Inferior parietal cortex (tissue), 1 donor: ENCODE data around the gene TADA3.

Source experiments
- DNase-seq: peaks from one replicate; pipeline ENCODE4 v3.0.0-alpha.2; 2016; ENCODE audit errors: extremely low spot score

The TADA3 gene

DNA sequence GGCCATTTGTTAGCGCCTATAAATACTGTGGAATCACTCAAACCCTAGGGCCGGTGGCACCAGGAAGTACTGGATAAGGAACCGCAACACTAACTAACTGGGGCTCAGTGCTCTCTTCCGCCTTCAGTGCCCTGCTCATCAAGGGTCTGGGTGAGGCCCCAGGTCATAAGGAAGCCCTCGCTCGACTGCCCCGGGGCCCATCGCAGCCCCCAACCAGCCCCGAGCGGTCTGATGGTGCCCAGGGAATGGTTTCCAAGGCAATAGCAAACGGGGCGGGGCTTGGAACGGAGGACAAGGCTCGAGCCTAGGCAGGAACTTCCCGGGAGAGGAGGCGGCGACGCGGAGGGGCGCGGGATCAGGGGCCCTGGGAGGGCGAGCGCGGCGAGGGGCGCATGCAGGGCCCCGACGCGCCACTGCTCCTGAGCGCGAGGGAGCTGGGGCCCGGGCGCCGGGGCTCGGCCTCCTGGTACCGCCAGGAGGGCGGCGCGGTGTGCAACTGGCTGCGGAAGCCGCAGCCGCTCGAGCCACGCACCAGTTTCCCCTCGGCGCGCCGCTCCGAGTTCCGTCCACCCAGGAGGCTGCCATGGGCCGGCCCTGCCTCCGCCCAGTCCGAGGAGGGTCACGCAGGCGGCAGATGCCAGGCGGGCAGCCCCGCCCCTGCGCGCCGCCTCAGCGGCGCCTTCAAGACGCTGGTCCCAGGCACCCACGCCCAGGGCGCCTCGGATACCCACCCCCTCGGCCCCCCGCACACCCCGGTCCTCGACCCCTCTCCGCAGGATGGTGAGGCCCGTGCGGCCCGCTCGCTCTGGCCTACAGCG lies 17.6 kb upstream of the TADA3 start, which contains the start of gene TTLL3:
Gene TTLL3 (plus strand): TSS at position 648 of the 818 bp plus-strand sequence. CDS start 400 bp downstream, outside the sequence.
- peak; percentile 47 for DNase-seq

DNA sequence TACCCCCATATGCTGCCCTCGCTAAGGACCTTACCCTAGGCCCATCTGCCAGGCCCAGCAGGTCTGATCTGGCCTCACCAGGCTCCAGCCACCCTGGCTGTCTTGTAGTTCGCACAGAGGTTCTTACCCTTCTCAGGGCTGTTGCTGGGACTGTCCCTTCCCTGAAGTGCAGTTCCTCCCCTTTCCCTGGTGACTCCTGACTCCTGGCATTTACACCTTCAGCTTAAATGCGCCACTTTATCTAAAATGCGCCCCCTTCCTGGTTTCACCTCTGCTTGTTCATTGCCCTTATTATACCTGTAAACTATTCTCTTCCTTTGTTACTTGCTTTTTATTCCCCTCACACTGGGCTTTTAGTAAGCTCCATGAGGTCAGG lies 17.0 kb upstream of the TADA3 start:
- DNase-seq = no peak

DNA sequence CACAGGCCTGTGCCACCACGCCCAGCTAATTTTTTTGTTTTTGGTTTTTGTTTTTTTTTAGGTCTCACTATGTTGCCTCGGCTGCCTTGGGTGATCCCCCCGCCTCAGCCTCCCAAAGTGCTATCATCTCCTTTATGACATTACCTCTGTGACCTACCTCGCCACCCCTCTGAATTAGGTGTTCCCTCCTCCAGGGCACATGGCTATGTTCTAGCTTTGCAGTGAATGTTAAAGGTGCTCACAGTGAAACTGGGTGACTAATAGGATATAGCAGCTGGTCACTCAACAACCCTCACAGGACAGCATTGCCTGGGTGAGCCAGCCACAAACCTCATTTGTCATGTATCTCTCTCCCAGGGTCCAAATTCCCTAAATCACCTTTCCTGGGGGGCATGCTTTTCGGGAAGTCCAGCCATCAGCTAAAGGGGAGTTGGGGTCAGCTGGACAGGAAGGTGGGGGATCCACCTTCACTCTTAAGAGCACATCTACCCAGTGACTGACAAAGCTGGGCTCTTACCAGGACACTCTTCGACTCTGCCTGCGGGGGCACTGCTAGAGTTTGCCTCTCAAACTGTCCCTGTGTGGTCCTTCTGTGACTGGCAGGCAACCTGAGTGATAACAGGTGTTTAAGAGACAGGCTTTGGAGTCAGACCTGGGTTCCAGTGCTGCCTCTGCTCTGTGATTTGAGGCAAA lies 16.2 kb upstream of the TADA3 start:
- DNase-seq = no peak

DNA sequence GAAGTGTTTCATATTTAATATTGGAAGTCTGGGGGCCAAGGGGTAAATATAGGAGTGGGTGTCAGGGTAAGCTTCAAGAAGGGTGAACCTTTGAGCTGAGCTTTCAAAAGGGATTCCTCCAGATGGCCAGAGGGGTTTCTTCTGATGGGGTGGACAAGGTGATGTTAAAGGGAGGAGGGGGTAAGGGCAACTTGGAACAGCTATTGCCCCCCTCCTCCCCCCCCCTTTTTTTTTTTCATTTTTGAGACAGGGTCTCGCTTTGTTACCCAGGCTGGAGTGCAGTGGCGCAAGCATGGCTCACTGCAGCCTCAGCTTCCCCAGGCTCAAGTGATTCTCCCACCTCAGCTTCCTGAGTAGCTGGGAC lies 15.7 kb upstream of the TADA3 start:
- no peak for DNase-seq

DNA sequence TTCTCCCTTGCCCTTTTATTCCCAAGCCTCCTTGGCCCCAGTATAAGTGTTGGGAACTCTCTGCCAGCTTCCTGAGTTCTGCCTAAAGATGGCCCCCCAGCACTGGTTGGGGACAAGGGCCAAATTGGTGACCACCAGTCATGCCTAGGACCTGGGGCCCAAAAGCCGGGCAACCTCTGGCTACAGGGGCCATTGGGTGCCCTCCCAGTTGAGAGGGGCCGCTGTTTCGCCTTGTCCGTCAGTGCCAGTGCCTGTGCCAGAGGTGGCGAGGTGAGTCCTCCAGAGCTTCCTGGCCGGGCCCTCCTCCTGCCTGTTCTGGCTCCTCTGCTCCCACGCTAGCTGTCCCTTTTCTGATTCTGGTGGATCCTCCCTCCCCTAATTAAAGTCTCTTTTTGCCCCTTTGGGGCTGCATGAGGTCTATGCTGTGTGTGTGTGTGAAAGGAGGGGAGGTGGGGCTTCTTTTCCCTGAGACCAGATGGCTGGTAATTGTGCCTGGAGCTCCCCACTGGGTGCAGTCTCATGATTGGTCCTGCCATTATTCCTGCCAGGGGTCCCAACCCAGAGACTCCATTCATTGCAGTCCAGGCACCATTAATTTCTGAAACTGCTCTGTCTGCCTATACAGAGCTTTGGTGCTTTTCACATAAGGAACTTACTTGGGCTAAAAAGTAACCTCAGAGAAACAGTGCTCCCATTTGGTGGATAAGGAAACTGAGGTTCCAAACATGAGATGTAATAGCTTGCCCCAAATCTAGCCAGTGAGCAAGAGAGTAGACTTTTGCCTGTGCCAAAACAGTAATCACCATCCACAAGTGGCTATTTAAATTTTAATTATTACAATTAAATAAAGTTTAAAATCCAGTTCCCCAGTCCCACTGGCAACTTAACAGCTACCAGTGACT lies 14.7 kb upstream of the TADA3 start:
- no peak for DNase-seq

DNA sequence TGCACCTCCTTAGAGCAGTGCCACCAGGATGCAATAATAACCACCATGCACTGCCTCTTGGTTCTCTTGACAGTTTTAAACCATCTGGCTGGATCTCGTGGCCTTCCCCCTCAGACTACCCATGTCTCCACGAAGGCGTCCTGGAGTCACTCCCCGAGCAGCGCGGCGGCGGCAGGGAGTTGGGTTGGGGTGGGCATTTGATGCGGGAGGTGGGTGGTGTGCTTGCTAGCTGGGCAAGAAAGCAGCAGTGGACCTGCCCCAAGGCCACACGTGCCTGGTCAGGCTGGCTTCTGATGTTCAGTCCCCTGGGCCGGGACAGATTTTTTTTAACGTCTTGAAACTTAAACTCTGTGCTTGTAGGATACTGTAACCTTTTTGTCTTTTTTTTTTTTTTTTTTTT lies 13.9 kb upstream of the TADA3 start:
- DNase-seq = no peak

DNA sequence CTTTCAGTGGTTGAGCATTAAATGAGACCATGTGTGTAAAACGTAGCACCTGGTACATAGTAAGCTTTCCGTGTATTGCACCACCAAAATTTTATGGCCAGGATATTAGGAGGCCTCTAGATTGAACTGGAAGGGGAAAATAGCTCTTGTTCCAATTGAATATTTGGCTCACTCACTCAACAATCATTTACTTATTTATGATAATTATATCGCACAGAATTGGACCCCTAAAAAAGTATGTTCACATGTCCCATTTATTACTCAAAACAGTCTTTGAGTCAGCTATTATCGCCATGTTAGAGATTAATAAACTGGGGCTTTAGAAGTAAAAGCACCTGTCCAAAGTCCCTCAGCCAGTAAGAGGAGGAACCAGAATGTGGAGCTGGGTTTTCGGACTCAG lies 12.7 kb upstream of the TADA3 start:
- DNase-seq = no peak

DNA sequence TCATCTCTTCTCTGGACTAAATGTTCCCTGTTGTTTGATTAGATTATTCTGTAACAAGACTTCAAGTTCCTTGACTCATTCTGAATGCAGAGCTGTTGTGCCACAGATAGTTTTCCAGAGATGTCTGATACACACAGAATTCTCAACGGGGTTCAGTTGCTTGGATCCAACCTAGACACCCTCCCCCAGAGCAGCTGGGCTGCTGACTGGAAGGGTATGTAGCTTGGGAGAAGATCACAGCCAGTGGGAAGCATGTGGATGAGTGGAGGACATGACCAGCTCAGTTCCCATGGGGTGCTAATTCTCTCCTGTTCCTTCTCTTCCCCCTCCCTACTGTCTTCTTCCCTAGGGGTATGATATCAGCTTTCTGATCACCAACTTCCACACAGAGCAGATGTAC lies 11.2 kb upstream of the TADA3 start:
- peak; percentile 46 for DNase-seq

DNA sequence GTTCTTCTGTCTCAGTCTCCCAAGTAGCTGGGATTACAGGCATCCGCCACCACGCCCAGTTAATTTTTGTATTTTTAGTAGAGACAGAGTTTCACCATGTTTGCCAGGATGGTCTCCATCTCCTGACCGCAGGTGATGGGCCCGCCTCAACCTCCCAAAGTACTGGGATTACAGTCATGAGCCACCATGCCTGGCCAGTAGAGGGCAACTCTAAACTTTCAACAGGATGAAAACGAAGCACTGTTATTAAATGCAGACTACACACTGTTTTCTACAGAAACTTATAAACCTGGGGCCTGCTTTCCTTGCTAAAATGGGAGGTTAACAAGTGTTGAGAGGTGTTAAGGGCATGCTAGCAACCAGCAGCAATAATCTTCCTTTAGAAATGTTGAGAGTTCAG lies 8.3 kb upstream of the TADA3 start:
- no peak for DNase-seq

DNA sequence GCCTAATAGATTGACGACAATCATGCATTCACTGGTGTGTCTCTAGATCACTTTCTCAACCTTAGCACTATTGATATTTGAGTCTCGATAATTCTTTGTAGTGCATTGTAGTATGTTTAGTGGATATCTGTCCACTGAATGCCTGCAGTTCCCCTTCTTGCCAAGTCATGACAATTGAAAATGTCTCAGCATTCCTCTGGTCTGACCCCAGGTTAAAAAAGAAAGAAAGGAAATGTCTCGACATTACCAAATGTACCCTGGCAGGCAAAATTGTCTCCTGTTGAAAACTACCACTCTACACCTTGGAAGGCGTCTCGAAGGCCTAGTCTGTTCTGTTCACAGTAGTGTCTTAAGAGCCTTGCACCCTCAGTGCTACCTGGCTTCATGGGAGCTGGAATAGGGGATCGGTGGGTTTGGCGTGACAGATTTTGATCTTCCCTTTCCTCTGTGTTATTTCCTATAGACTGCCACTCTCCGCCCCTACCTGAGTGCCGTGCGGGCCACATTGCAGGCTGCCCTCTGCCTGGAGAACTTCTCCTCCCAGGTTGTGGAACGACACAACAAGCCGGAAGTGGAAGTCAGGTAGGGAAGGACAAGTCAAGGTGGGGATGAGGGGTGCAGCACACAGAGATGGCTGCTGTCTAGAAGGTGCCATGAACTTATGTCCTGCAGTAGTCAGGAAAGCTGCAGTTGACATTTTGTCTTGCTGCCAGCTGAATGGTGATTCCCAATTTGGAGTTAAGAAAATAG lies 5.1 kb upstream of the TADA3 start:
- DNase-seq = no peak

DNA sequence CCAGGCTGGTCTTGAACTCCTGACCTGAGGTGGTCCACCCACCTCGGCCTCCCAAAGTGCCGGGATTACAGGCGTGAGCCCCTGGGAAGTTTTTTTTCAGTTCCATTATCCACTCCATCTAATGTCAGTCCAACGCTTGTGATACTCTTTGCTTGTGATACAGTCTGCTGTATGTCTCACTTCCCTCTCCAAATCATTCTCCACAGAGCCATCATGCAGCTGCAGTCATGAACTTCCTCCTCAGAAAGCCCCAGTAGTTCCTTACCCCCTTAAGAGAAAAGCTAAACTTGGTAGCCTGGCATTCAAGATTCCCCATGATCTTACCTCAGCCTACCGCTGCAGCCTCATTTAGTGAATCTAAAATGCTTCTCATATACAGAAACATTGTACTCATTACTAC lies 2.9 kb upstream of the TADA3 start:
- DNase-seq = no peak

DNA sequence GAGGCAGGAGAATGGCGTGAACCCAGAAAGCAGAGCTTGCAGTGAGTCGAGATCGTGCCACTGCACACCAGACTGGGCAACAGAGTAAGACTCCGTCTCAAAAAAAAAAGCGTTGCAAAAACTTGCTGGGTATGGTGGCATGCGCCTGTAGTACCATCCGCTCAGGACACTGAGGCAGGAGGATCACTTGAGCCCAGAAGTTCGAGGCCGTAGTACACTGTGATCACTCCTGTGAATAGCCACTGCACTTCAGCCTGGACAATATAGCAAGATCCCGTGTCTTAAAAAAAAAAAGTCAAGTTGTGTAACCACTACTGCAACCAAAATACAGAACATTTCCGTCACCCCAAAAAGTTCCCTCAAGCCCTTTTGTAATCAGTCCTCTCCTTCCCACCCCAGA lies 2.1 kb upstream of the TADA3 start:
- no peak for DNase-seq

DNA sequence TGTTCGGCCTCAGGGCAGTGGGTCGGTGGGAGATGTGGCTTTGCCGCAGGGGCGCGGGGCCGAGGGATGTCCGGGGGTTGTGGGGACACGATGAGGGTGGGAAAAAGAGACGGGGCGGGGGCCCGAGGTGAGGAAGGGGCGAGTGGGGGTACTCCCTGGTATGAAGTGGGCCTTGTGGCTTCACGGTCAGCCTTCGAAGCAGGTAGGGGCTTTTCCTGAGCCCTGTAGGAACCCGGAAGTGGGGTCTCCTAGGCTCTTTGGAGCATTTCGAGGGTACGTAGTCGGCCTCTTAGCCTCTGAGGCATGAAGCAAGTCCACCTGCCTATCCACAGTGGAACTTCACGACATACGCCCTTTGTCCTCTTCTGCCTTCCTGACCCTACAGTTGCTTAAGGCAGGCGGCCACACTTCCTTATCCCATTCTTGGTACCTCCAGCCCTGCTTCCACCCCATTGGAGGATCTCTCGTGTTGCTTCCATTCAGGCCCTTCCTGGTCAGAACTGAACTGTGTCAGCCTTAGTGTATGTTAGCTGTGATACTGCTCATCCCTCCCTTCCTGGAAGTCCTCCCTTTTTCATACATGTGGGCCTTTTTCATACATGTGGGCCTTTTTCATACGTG lies 998 bp upstream of the TADA3 start:
- no peak for DNase-seq

DNA sequence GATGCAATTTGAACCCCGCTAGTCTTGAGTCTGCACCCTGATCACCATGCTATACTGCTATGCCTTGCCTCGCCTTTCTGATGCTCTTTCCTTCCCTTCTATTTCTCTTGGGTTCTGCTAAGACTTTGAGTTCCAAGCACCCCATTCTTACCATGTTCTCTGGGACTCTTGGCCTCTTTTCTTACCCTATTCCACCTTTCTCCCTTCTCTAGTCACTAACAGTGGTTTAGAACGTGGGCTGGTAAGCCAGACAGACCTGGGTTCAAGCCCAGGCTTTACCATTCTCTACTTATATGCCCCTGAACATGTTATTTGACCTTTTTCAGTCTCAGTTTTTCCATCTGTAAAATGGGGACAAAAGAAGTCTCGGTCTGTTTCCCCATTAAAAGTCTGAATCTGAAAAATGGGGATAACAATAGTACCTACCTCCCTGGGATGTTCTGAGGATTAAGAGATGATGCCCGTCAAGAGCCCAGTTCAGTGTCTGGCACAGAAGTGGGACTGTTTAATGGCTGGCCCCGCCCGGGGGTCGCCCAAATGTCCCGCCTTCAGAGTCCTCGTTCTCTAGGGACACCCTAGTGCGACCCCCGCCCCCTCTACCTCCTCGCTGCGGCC lies 376 bp downstream of the TADA3 start:
- DNase-seq = no peak

DNA sequence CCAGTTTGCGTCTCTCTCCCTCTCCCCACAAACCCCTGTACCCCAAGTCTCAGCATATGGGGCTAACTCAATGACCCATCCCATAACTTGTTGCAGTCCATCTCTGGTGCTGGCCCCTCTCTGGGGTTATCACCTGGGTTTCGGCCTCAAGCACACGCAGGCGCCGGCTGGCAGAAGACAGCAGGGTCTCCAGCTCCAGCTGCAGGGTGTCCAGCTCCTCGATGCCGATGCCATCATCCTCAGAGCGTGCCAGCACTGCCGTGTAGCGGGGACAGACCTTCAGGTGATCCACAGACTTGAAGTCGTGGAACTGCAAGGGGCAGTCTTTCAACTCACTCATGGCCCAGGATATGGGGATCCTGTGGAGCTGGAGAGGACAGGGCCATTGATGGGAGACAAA lies 1.1 kb downstream of the TADA3 start:
- DNase-seq = no peak

DNA sequence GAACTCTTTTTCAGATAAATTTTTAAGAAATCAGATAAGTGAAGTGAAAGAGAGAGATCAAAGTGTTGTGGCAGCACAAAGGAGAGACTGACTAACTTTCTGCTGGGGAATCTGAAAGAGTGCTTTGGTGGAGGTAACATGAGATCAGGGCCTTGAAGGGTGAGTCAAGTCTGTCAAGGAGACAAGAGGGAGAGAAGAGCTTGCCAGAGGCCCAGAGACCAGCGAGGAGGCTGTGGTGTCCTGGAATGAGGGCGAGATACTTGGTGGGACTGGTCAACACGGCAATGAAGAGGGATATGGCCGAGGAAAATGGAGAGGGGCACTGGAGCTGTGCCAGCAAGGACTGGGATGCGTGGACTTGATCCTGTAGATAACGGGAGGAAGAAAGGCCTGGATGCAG lies 4.6 kb downstream of the TADA3 start:
- DNase-seq = no peak

DNA sequence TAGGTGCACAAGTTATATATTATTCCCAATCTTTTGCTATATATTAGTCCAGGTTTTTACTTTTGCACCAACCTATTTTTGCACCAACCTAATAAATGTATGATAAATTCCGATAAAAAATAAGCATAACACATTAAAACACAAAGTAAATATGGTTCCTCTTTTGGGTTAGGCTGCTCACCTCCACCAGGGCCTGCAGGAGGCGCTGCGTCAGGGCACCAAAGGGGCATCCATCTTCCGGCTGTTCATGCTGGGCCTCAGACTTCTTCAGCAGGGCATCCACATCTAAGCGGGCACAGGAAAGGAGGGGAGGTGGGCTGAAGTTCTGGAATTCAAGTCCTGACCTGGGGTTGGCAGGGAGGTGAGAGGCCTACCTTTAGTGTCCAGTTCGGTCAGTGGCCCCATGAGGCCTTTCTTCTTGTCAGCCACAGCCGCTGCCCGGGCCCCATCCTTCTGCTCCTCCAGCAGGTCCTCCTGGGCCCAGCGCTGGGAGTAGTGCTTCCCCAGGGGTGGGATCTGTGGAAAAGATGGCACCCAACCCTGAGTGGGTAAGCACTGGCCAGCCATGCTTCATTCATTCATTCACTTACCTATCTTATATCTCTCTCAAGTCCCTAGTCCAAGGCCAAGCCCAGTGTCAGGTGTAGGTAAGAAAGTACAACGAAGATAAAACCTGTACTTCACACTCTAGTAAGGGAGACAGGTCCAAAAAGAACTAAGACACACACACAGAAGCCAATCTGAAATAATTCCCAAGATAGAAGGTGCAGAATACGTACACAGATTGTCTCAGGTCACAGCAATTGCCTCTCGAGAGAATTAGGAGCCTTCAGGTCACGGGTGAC lies 5.2 kb downstream of the TADA3 start:
- DNase-seq = no peak

DNA sequence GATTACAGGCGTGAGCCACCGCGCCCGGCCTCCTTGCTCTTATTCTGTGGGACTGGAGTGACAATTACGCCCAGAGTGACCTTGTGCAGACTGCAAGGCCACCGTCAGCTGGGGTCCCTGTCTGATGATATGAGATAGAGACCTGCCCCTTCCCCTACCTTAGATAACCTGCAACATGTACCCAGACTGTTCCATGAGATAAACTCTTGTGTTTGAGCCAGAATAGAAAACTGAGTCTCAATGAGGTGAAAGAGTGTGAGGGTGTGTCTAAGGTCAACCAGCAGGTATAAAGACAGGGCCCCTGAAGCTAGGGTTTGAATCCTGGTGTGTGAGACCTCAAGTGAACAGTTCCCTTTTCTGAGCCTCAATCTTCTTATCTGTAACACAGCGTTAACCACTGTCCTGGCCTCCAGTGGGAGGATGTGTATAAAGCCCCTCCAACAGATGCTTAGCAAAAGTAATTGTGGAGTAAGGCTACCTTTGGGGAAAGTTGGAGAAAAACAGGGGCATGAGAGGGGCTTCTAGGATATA lies 6.0 kb downstream of the TADA3 start:
- DNase-seq = no peak

DNA sequence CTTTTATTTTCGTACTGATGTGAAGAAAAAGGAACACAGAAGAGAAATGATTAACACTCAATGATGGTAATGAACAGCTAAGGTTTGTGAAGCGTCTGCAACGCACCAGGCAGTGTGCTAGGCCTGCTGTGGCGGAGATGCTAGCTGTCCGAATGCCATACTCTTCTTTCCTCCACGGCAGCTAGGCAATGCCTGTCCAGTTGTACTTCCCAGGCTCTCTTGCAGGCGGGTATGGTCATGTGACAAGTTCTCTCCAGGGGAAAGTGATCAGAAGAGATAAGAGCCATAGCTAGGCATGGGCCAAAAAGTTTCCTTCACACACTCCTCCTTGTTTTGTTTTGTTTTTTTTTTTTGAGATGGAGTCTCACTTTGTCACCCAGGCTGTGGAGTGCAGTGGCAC lies 6.7 kb downstream of the TADA3 start:
- DNase-seq = no peak

DNA sequence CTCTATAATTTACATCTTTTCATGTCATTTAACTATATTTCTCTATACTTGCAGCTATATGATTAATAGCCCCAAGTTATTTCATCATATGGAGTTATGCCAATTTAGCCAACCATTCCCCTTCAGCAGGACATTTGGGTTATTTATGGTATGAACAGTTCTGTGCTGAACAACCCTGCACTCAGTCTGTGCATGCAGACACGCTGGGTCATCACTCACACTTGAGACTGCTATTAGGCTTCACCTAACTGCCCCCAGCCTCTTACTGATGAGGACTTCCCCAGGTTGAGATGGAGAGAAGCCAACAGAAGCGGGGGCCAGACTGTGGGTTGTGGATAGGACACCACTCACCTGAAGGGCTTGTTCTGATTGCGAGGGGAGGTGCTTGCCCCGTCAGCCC lies 7.3 kb downstream of the TADA3 start:
- no peak for DNase-seq
